Measurements from ENCODE around the gene BAHCC1.

Gene BAHCC1

DNA sequence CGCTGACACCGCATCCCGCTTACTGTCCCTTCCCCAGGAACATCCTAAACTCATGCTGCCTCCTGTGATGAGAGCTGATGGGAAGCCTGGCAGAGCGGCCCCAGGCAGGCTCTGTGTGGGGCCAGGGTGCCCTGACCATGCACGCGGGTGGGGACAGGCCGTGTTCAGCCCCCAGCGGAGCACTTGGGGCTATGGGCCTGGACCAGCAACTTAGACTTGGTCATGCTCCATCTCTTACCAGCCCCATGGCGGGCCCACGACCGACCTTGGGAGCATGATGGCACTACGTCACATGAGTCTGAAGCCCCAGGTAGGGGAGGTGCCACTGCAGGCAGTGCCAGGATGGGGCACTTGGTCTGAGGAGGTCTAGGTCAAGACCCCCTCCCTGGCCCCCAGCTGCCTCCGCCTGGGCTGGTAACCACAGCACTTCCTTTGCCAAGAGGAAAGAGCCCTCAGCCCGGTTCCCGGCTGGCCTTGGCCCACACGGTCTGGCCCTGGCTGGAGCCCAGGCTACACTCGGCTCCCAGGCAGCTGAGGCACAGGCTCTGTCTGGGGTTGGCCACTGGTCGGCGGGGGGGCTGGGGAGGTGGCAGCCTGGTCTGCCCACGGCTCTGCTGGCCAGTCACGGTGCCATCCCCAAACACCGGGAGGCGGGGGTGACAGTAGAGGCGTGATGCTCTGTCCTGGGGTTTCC is 25.7 kb downstream of the BAHCC1 start:
- Histone ChIP-seq H3K27me3 (ENCODE audit: insufficient read depth, low read length) (no peaks in the 10 kb centered on the region), H3K4ac (ENCODE audit: low read depth, low read length) (no peak overlapping the region), H3K79me2 (ENCODE audit: control insufficient read depth, insufficient read depth, low read length, poor library complexity) (no peaks in the 10 kb centered on the region), H4K91ac (ENCODE audit: low read depth, low read length) (no peak overlapping the region), H3K4me3 (ENCODE audit: low read depth, low read length) (no peak overlapping the region), H3K23ac (ENCODE audit: low read length) (no peak overlapping the region), H2AK5ac (ENCODE audit: low read length) (no peak overlapping the region), H4K8ac (ENCODE audit: low read depth, low read length) (no peak overlapping the region), H3K18ac (ENCODE audit: low read length) (no peak overlapping the region), H2BK5ac (ENCODE audit: low read depth, low read length, poor library complexity) (no peak overlapping the region), H3K9me3 (ENCODE audit: insufficient read depth, low read depth, low read length) (peaks cover 12% of the 10 kb centered on the region), H3K9ac (ENCODE audit: low read length) (no peak overlapping the region), H3K14ac (ENCODE audit: low read length) (no peak overlapping the region), H3K79me1 (ENCODE audit: low read length) (peaks cover 12% of the 10 kb centered on the region), H4K12ac (ENCODE audit: low read depth, low read length) (no peak overlapping the region), H2BK120ac (ENCODE audit: insufficient read depth, low read length, poor library complexity) (no peak overlapping the region), H2BK12ac (ENCODE audit: low read length) (no peak overlapping the region), H3K4me1 (ENCODE audit: control insufficient read depth in 1 of 2, insufficient read depth in 2 of 2, low read length in 2 of 2) (peaks cover 11 to 16% of the 10 kb centered on the region in 2 experiments), H2AFZ (ENCODE audit: insufficient read depth, low read length, poor library complexity) (no peak overlapping the region), H3K4me2 (ENCODE audit: low read length) (no peak overlapping the region), H3K36me3 (ENCODE audit: control insufficient read depth in 1 of 2, insufficient read depth in 2 of 2, low read length in 2 of 2) (no peaks in the 10 kb centered on the region), H3K27ac (ENCODE audit: low read depth, low read length) (no peak overlapping the region)
- WGBS (ENCODE audit: extremely low coverage, insufficient coverage, insufficient read length): no CpG with 5 or more reads among the region's 24 CpGs
- DNase-seq: no peak

DNA sequence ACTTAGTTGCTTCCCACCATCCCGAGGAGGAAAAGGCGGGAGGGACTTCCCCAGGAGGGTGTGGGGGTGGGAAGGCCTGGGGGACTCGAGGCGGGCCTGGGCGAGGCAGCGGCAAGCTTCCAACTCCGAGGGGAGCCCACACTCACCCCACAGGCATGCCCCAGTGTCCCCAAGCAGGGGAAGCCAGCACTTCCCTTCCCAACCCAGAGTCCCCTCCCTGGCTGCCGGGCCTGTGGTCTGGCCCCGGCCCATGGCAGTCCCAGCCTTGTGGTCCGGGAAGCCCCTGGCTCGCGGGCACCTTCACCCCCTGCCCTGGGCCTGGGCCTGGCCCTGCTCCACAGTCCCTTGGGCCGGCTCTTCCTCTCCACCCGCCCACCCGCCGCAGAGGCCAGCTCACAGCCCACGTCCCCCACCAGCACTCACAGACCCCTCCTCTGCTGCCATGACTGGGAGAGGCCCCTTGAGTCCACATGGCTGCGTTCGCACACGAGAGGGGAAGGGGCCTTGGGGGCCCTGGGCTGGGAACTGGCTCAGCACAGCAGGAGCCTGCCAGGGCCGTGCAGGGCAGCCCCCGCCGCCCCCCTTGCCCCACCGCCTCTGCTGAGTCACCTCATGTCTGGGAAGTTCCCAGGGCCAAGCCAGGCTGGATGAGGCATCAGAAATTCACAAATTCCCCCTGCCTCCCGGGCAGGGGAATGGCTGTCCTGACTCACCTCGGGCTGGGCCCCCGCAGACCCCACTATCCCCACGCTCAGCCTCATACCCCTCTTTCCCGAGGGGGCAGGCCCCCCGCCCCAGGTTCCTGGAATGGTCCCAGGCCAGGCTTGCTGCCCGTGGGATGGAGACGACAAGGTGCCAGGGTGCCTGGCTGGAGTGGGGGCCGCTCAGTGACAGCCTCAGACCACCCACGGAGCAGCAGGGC is 27.8 kb downstream of the BAHCC1 start:
- Histone ChIP-seq H3K27ac (ENCODE audit: low read depth, low read length) (peak overlapping the region; percentile 36), H3K4me2 (ENCODE audit: low read length) (no peak overlapping the region), H3K79me2 (ENCODE audit: control insufficient read depth, insufficient read depth, low read length, poor library complexity) (no peaks in the 10 kb centered on the region), H3K18ac (ENCODE audit: low read length) (peak overlapping the region; percentile 39), H3K4me3 (ENCODE audit: low read depth, low read length) (no peak overlapping the region), H2AFZ (ENCODE audit: insufficient read depth, low read length, poor library complexity) (peak overlapping the region; percentile 8), H3K23ac (ENCODE audit: low read length) (no peak overlapping the region), H3K36me3 (ENCODE audit: control insufficient read depth in 1 of 2, insufficient read depth in 2 of 2, low read length in 2 of 2) (no peaks in the 10 kb centered on the region), H4K91ac (ENCODE audit: low read depth, low read length) (peak overlapping the region; percentile 88), H3K14ac (ENCODE audit: low read length) (peak overlapping the region; percentile 62), H2AK5ac (ENCODE audit: low read length) (peak overlapping the region; percentile 40), H3K27me3 (ENCODE audit: insufficient read depth, low read length) (no peaks in the 10 kb centered on the region), H2BK12ac (ENCODE audit: low read length) (peak overlapping the region; percentile 13), H3K4me1 (ENCODE audit: control insufficient read depth in 1 of 2, insufficient read depth in 2 of 2, low read length in 2 of 2) (peaks cover 11 to 16% of the 10 kb centered on the region in 2 experiments), H3K4ac (ENCODE audit: low read depth, low read length) (peak overlapping the region; percentile 22), H3K9me3 (ENCODE audit: insufficient read depth, low read depth, low read length) (peaks cover 14% of the 10 kb centered on the region), H4K8ac (ENCODE audit: low read depth, low read length) (no peak overlapping the region), H3K9ac (ENCODE audit: low read length) (no peak overlapping the region), H2BK5ac (ENCODE audit: low read depth, low read length, poor library complexity) (peak overlapping the region; percentile 4), H4K12ac (ENCODE audit: low read depth, low read length) (no peak overlapping the region), H2BK120ac (ENCODE audit: insufficient read depth, low read length, poor library complexity) (peak overlapping the region; percentile 44), H3K79me1 (ENCODE audit: low read length) (peaks cover 12% of the 10 kb centered on the region)
- no CpG with 5 or more reads among the region's 34 CpGs for WGBS (ENCODE audit: extremely low coverage, insufficient coverage, insufficient read length)
- peak; percentile 18 to 43 for DNase-seq

DNA sequence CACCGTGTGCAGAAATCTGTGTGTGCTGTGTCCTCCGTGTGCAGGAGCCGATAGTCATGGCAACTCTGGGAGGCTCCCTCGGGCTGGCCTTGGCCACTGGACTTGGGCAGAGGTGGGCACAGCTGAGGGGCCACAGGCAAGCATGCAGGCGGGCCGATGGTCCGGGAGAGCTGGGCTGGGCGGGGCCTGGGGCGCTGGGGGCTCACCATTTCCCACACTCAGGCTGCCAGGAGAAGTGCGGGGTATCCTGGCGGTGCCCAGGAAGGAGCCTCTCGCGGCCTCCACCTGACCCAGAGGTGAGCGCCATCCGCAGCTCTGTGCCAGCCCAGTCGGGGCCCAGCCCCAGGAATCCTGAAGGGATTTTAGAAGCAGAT is 28.4 kb downstream of the BAHCC1 start:
- peak overlapping the region; percentile 4 for H2AK5ac ChIP-seq (ENCODE audit: low read length)
- H2BK120ac ChIP-seq (ENCODE audit: insufficient read depth, low read length, poor library complexity): no peak overlapping the region
- no peak overlapping the region for H3K4ac ChIP-seq (ENCODE audit: low read depth, low read length)
- no peak overlapping the region for H2AFZ ChIP-seq (ENCODE audit: insufficient read depth, low read length, poor library complexity)
- H3K9me3 ChIP-seq (ENCODE audit: insufficient read depth, low read depth, low read length): peaks cover 14% of the 10 kb centered on the region
- H3K14ac ChIP-seq (ENCODE audit: low read length): peak overlapping the region; percentile 5
- no peak overlapping the region for H3K9ac ChIP-seq (ENCODE audit: low read length)
- no peaks in the 10 kb centered on the region for H3K36me3 ChIP-seq (ENCODE audit: control insufficient read depth in 1 of 2, insufficient read depth in 2 of 2, low read length in 2 of 2)
- H4K8ac ChIP-seq (ENCODE audit: low read depth, low read length): no peak overlapping the region
- H4K91ac ChIP-seq (ENCODE audit: low read depth, low read length): peak overlapping the region; percentile 17
- H2BK12ac ChIP-seq (ENCODE audit: low read length): peak overlapping the region; percentile 6
- no peaks in the 10 kb centered on the region for H3K79me2 ChIP-seq (ENCODE audit: control insufficient read depth, insufficient read depth, low read length, poor library complexity)
- no peak overlapping the region for H3K4me3 ChIP-seq (ENCODE audit: low read depth, low read length)
- no peak overlapping the region for H4K12ac ChIP-seq (ENCODE audit: low read depth, low read length)
- H3K4me2 ChIP-seq (ENCODE audit: low read length): no peak overlapping the region
- H2BK5ac ChIP-seq (ENCODE audit: low read depth, low read length, poor library complexity): no peak overlapping the region
- H3K23ac ChIP-seq (ENCODE audit: low read length): no peak overlapping the region
- no peak overlapping the region for H3K27ac ChIP-seq (ENCODE audit: low read depth, low read length)
- H3K4me1 ChIP-seq (ENCODE audit: control insufficient read depth in 1 of 2, insufficient read depth in 2 of 2, low read length in 2 of 2): peaks cover 11 to 16% of the 10 kb centered on the region in 2 experiments
- no peaks in the 10 kb centered on the region for H3K27me3 ChIP-seq (ENCODE audit: insufficient read depth, low read length)
- H3K18ac ChIP-seq (ENCODE audit: low read length): peak overlapping the region; percentile 20
- no peak for DNase-seq
- WGBS (ENCODE audit: extremely low coverage, insufficient coverage, insufficient read length): no CpG with 5 or more reads among the region's 16 CpGs
- H3K79me1 ChIP-seq (ENCODE audit: low read length): peaks cover 12% of the 10 kb centered on the region

DNA sequence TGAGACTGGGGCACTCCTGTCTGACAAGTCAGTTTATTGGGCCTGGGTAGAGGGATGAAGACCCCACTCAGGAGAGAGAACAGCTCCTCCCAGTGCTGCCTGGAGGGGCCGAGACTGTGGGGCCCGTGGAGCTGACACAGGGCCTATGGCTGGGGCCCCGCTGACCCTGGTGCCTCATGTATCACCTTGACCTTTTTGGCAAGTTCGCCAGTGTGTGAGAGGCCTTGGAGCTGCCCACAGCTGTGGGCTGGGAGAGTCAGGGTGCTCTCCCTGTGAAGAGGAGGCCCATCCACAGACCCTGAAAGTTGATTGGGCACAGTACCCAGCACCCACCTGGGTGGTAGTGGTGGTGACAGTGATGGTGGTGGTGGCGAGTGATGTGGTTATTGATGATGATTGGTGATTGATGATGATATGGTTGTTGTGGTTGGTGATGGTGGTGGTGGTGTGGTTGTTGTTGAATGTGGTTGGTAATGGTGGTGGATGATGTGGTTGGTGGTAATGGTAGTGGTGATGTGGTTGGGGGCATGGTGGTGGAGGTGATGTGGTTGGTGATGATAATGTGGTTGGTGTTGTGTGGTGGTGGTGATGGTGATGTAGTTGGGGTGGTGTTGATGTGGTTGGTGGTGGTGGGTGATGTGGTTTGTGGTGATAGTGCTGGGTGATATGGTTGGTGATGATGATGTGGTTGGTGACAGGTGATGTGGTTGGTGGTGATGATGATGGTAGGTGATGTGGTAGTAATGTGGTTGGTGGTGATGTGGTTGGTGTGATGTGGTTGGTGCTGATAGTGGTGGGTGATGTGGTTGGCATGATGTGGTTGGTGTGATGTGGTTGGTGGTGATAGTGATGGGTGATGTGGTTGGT is 29.1 kb downstream of the BAHCC1 start:
- Histone ChIP-seq H3K36me3 (ENCODE audit: control insufficient read depth in 1 of 2, insufficient read depth in 2 of 2, low read length in 2 of 2) (no peaks in the 10 kb centered on the region), H3K27ac (ENCODE audit: low read depth, low read length) (no peak overlapping the region), H3K79me1 (ENCODE audit: low read length) (peaks cover 12% of the 10 kb centered on the region), H4K12ac (ENCODE audit: low read depth, low read length) (no peak overlapping the region), H3K9ac (ENCODE audit: low read length) (no peak overlapping the region), H2BK12ac (ENCODE audit: low read length) (peak overlapping the region; percentile 10), H2AFZ (ENCODE audit: insufficient read depth, low read length, poor library complexity) (no peak overlapping the region), H4K8ac (ENCODE audit: low read depth, low read length) (no peak overlapping the region), H2BK120ac (ENCODE audit: insufficient read depth, low read length, poor library complexity) (no peak overlapping the region), H3K14ac (ENCODE audit: low read length) (peak overlapping the region; percentile 23), H3K4me1 (ENCODE audit: control insufficient read depth in 1 of 2, insufficient read depth in 2 of 2, low read length in 2 of 2) (peaks cover 8 to 12% of the 10 kb centered on the region in 2 experiments), H3K79me2 (ENCODE audit: control insufficient read depth, insufficient read depth, low read length, poor library complexity) (no peaks in the 10 kb centered on the region), H3K4ac (ENCODE audit: low read depth, low read length) (no peak overlapping the region), H3K4me2 (ENCODE audit: low read length) (no peak overlapping the region), H2BK5ac (ENCODE audit: low read depth, low read length, poor library complexity) (no peak overlapping the region), H3K4me3 (ENCODE audit: low read depth, low read length) (peak overlapping the region; percentile 62), H3K27me3 (ENCODE audit: insufficient read depth, low read length) (no peaks in the 10 kb centered on the region), H3K23ac (ENCODE audit: low read length) (peak overlapping the region; percentile 24), H3K18ac (ENCODE audit: low read length) (peak overlapping the region; percentile 20), H3K9me3 (ENCODE audit: insufficient read depth, low read depth, low read length) (peaks cover 14% of the 10 kb centered on the region), H2AK5ac (ENCODE audit: low read length) (no peak overlapping the region), H4K91ac (ENCODE audit: low read depth, low read length) (peak overlapping the region; percentile 3)
- WGBS (ENCODE audit: extremely low coverage, insufficient coverage, insufficient read length): no CpG with 5 or more reads among the region's 5 CpGs
- no peak for DNase-seq

Measured in trophoblast cell (in vitro differentiated cells and primary cell).